ENCODE data around the gene ANAPC5.
A peak's percentile ranks its signal among the peaks of the same experiment; 100 is the strongest.
"Not testable (repeated sequence)": the region's sequence is repeated elsewhere in the genome, so short reads cannot be mapped to it uniquely, and the experiment has no call there.

ANAPC5 gene

GRCh38 chr12:121351820-121352681 lies at the start of gene ANAPC5:
Gene ANAPC5 (minus strand): TSS chr12:121352411. CDS start chr12:121352340, 71 bp downstream.
- DNase-seq = peak; percentile 76 to 93

- peak; percentile 54 to 73 for DNase-seq
Measured at GRCh38 chr12:121400332-121401139, 48.3 kb upstream of the ANAPC5 start.

GRCh38 chr12:121399391-121400331 lies 47.5 kb upstream of the ANAPC5 start, which contains the start of gene RNF34:
Gene RNF34 (plus strand): TSS chr12:121400118. CDS start chr12:121400213, 95 bp downstream.
- peak; percentile 98 for DNase-seq

- DNase-seq = no peak
Measured at GRCh38 chr12:121398355-121398754, 46.1 kb upstream of the ANAPC5 start.

- DNase-seq = no peak
Measured at GRCh38 chr12:121397521-121397920, 45.3 kb upstream of the ANAPC5 start.

GRCh38 chr12:121392325-121392716 lies 40.1 kb upstream of the ANAPC5 start:
- DNase-seq = no peak

GRCh38 chr12:121391619-121392324 lies 39.6 kb upstream of the ANAPC5 start:
- peak in 1 of 2 experiments; percentile 13 for DNase-seq

GRCh38 chr12:121390856-121391255 lies 38.6 kb upstream of the ANAPC5 start:
- no peak for DNase-seq

GRCh38 chr12:121388421-121388981 lies 36.3 kb upstream of the ANAPC5 start:
- no peak for DNase-seq

- not testable (repeated sequence) for DNase-seq
Measured at GRCh38 chr12:121384891-121385290, 32.7 kb upstream of the ANAPC5 start.

- DNase-seq = no peak
Measured at GRCh38 chr12:121383601-121384021, 31.4 kb upstream of the ANAPC5 start.

- no peak for DNase-seq
Measured at GRCh38 chr12:121379945-121380344, 27.7 kb upstream of the ANAPC5 start.

- DNase-seq = no peak
Measured at GRCh38 chr12:121378736-121379135, 26.5 kb upstream of the ANAPC5 start.

- DNase-seq = no peak
Measured at GRCh38 chr12:121376754-121377697, 24.8 kb upstream of the ANAPC5 start.

GRCh38 chr12:121374945-121375584 lies 22.9 kb upstream of the ANAPC5 start:
- DNase-seq = not testable (repeated sequence)

- DNase-seq = not testable (repeated sequence)
Measured at GRCh38 chr12:121374336-121374735, 22.1 kb upstream of the ANAPC5 start.

- DNase-seq = no peak
Measured at GRCh38 chr12:121373755-121374154, 21.5 kb upstream of the ANAPC5 start.

GRCh38 chr12:121371404-121371803 lies 19.2 kb upstream of the ANAPC5 start:
- DNase-seq = no peak

- no peak for DNase-seq
Measured at GRCh38 chr12:121366063-121366459, 13.8 kb upstream of the ANAPC5 start.
